Measurements from ENCODE around the gene PIGM.

The PIGM gene

GRCh38 chr1:160061369-160062229, 29.8 kb upstream of the PIGM start:
- Histone ChIP-seq H3K36me3 (ENCODE audit: low read length) (no peaks in the 10 kb centered on the region), H4K20me1 (ENCODE audit: low read depth, low read length) (no peaks in the 10 kb centered on the region), H3K9ac (ENCODE audit: low read length) (no peak overlapping the region), H3K27ac (ENCODE audit: low read depth, low read length) (no peak overlapping the region), H3K9me3 (ENCODE audit: insufficient read depth, low read length) (no peaks in the 10 kb centered on the region), H3K79me2 (ENCODE audit: insufficient read depth, low read length) (no peaks in the 10 kb centered on the region), H2AFZ (ENCODE audit: low read depth, low read length, severe bottlenecking) (no peak overlapping the region), H3K27me3 (ENCODE audit: low read length) (no peaks in the 10 kb centered on the region), H3K4me3 (ENCODE audit: insufficient read depth, low read length, poor library complexity, severe bottlenecking) (no peak overlapping the region), H3F3A (ENCODE audit: insufficient read depth) (no peaks in the 10 kb centered on the region), H3K9me2 (replicated peaks; ENCODE audit: insufficient read depth, low read length) (no peaks in the 10 kb centered on the region), H3K4me2 (ENCODE audit: low read depth, low read length, poor library complexity, severe bottlenecking) (no peak overlapping the region)
- TF ChIP-seq EZH2phosphoT487 (conservative IDR thresholded peaks at IDR 0.05; ENCODE audit: low read length): no peak
- no peak for TF ChIP-seq CTCF (IDR thresholded peaks at IDR 0.05; ENCODE audit: insufficient read depth, low read length, poor library complexity, severe bottlenecking)

DNA sequence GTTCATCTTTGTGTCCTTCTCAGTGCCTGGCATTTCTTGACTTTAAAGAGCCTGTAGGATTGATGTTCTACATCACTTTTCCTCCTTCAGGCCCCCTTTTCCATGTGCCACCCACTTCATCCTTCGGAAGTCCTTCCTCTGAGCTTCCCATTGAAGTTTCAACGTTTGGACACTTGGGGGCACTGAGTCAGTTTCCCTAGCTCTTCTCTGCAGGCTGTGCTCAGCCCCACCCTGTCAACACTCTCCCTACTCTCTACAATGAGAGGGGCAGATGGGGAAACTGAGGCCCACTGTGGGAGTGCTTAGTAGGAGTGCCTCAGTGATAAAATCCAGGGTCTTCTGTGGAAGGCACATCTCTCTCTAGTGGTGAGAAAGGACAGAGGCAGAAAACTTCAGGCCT, 26.3 kb upstream of the PIGM start:
- no peak overlapping the region for H3K27ac ChIP-seq (ENCODE audit: low read depth, low read length)
- no peaks in the 10 kb centered on the region for H4K20me1 ChIP-seq (ENCODE audit: low read depth, low read length)
- H3K4me2 ChIP-seq (ENCODE audit: low read depth, low read length, poor library complexity, severe bottlenecking): no peak overlapping the region
- H2AFZ ChIP-seq (ENCODE audit: low read depth, low read length, severe bottlenecking): no peak overlapping the region
- H3K36me3 ChIP-seq (ENCODE audit: low read length): no peaks in the 10 kb centered on the region
- no peak overlapping the region for H3K9ac ChIP-seq (ENCODE audit: low read length)
- no peaks in the 10 kb centered on the region for H3K9me2 ChIP-seq (replicated peaks; ENCODE audit: insufficient read depth, low read length)
- H3K79me2 ChIP-seq (ENCODE audit: insufficient read depth, low read length): no peaks in the 10 kb centered on the region
- H3F3A ChIP-seq (ENCODE audit: insufficient read depth): no peaks in the 10 kb centered on the region
- no peaks in the 10 kb centered on the region for H3K9me3 ChIP-seq (ENCODE audit: insufficient read depth, low read length)
- no peak overlapping the region for H3K4me3 ChIP-seq (ENCODE audit: insufficient read depth, low read length, poor library complexity, severe bottlenecking)
- H3K27me3 ChIP-seq (ENCODE audit: low read length): no peaks in the 10 kb centered on the region
- no peak for TF ChIP-seq EZH2phosphoT487 (conservative IDR thresholded peaks at IDR 0.05; ENCODE audit: low read length)
- TF ChIP-seq CTCF (IDR thresholded peaks at IDR 0.05; ENCODE audit: insufficient read depth, low read length, poor library complexity, severe bottlenecking): no peak

DNA sequence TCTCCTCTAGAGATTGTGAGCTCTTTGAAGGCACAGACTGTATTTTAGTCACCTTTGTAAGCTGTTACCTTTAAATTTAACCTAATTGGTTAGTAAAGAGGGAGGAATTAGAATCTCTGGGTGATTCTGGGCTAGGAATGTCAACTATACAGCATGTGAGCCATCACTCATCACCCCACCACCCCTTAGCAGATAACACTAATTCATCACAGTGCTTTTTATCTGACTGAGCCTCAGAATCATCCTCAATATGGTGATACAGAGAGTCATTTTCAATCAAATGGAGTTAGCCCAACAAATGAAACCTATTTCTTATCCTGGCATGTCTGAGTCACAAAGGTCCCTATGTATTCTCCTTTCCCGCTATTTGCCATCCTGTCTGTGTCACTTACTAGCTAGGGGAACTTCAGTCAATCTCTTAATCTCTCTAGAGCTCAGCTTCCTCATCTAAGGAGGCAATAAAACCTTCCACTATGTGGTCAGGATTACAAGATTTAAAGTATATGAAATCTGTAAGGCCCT, 24.9 kb upstream of the PIGM start:
- TF ChIP-seq CTCF (IDR thresholded peaks at IDR 0.05; ENCODE audit: insufficient read depth, low read length, poor library complexity, severe bottlenecking) (no peak), EZH2phosphoT487 (conservative IDR thresholded peaks at IDR 0.05; ENCODE audit: low read length) (no peak)
- Histone ChIP-seq H4K20me1 (ENCODE audit: low read depth, low read length) (no peaks in the 10 kb centered on the region), H3K27ac (ENCODE audit: low read depth, low read length) (no peak overlapping the region), H2AFZ (ENCODE audit: low read depth, low read length, severe bottlenecking) (no peak overlapping the region), H3K9me2 (replicated peaks; ENCODE audit: insufficient read depth, low read length) (no peaks in the 10 kb centered on the region), H3K4me3 (ENCODE audit: insufficient read depth, low read length, poor library complexity, severe bottlenecking) (no peak overlapping the region), H3K9me3 (ENCODE audit: insufficient read depth, low read length) (no peaks in the 10 kb centered on the region), H3K9ac (ENCODE audit: low read length) (no peak overlapping the region), H3K27me3 (ENCODE audit: low read length) (no peaks in the 10 kb centered on the region), H3F3A (ENCODE audit: insufficient read depth) (no peaks in the 10 kb centered on the region), H3K36me3 (ENCODE audit: low read length) (no peaks in the 10 kb centered on the region), H3K4me2 (ENCODE audit: low read depth, low read length, poor library complexity, severe bottlenecking) (no peak overlapping the region), H3K79me2 (ENCODE audit: insufficient read depth, low read length) (no peaks in the 10 kb centered on the region)
